HFFc6 (cell line): ENCODE measurements around the gene JAKMIP2. TPM values are rescaled to one million over a fixed set of nuclear protein-coding genes. Genes with fewer than 3 reads are reported as not detected.
"Not testable (repeated sequence)": the region's sequence is repeated elsewhere in the genome, so short reads cannot be mapped to it uniquely, and the experiment has no call there.

Experiments
- DNase-seq: peaks from one replicate; pipeline ENCODE4 v3.0.0-alpha.2; 2018
- H3K27ac Mint-ChIP-seq: 2 replicates; pipeline ENCODE4 v1.8.0; 2020; ENCODE audit warnings: mild to moderate bottlenecking, mixed read lengths
- H3K27me3 Mint-ChIP-seq: 2 replicates; pipeline ENCODE4 v1.8.0; 2021; ENCODE audit warnings: mild to moderate bottlenecking, moderate library complexity, mixed read lengths; ENCODE audit not compliant: insufficient read depth
- H3K36me3 Mint-ChIP-seq: 2 replicates; pipeline ENCODE4 v1.8.0; 2021; ENCODE audit warnings: low read depth, mixed read lengths
- H3K4me1 Mint-ChIP-seq: 2 replicates; pipeline ENCODE4 v1.8.0; 2020; ENCODE audit warnings: low read depth, mixed read lengths
- H3K4me3 Mint-ChIP-seq: 2 replicates; pipeline ENCODE4 v1.8.0; 2020; ENCODE audit warnings: mild to moderate bottlenecking, moderate library complexity, mixed read lengths
- H3K9me3 Mint-ChIP-seq: 2 replicates; pipeline ENCODE4 v1.8.0; 2020; ENCODE audit warnings: mild to moderate bottlenecking, mixed read lengths
- total RNA-seq, 6 experiments: library from RNA; stranded (reverse); fragmentation: NEBNext Ultra II Directional; extraction: Animal tissue kit (Norgen Biotek cat#: 25700); gene quantifications; 2 replicates in 1 of 6; 3 replicates in 5 of 6; pipeline ENCODE4 v1.2.3, GENCODE V29; 2021
- TF ChIP-seq, protein P1 (sequence below): fragments of 200-600 bp; sonication (generic); IDR thresholded peaks from 2 replicates; pipeline ENCODE4 v1.5.0; 2021; ENCODE audit warnings: antibody characterized with exemption, mild to moderate bottlenecking

Gene JAKMIP2
- total RNA-seq, 6 experiments from 2014 or later = not detected

DNA sequence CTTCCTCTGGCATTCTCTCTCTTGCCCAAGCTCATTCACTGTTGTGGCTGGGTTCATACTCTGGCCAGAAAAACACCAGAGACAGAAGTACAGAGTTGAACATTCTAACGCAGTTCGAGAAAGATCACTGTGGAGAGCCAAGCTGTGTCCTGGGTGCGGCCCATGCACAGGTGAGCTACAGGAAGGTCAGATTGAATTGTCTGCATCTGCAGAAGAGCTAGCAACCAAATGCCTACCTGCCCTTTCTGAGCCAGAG is 145.9 kb downstream of the JAKMIP2 start:
- DNase-seq = no peak
- H3K4me1 Mint-ChIP-seq = no peaks in the 10 kb centered on the region
- H3K27me3 Mint-ChIP-seq = peaks cover 6% of the 10 kb centered on the region; the same call in 1 of the 2 replicates
- no peak overlapping the region for H3K27ac Mint-ChIP-seq
- TF ChIP-seq, protein P1, sequence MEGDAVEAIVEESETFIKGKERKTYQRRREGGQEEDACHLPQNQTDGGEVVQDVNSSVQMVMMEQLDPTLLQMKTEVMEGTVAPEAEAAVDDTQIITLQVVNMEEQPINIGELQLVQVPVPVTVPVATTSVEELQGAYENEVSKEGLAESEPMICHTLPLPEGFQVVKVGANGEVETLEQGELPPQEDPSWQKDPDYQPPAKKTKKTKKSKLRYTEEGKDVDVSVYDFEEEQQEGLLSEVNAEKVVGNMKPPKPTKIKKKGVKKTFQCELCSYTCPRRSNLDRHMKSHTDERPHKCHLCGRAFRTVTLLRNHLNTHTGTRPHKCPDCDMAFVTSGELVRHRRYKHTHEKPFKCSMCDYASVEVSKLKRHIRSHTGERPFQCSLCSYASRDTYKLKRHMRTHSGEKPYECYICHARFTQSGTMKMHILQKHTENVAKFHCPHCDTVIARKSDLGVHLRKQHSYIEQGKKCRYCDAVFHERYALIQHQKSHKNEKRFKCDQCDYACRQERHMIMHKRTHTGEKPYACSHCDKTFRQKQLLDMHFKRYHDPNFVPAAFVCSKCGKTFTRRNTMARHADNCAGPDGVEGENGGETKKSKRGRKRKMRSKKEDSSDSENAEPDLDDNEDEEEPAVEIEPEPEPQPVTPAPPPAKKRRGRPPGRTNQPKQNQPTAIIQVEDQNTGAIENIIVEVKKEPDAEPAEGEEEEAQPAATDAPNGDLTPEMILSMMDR = no peak
- no peak overlapping the region for H3K4me3 Mint-ChIP-seq
- H3K9me3 Mint-ChIP-seq = no peaks in the 10 kb centered on the region
- H3K36me3 Mint-ChIP-seq = no peaks in the 10 kb centered on the region

GRCh38 chr5:147635882-147636728 is 146.4 kb downstream of the JAKMIP2 start:
- DNase-seq = no peak
- Mint-ChIP-seq H3K27me3 (peaks cover 11% of the 10 kb centered on the region), H3K36me3 (no peaks in the 10 kb centered on the region), H3K9me3 (no peaks in the 10 kb centered on the region), H3K4me3 (no peak overlapping the region), H3K4me1 (no peaks in the 10 kb centered on the region), H3K27ac (no peak overlapping the region)
- TF ChIP-seq, protein P1 = no peak

- H3K36me3 Mint-ChIP-seq, H3K9me3 Mint-ChIP-seq, H3K4me1 Mint-ChIP-seq, H3K4me3 Mint-ChIP-seq, DNase-seq, H3K27ac Mint-ChIP-seq: not testable (repeated sequence)
- H3K27me3 Mint-ChIP-seq = peaks cover 11% of the 10 kb centered on the region
These were observed 147.1 kb downstream of the JAKMIP2 start for GRCh38 chr5:147635439-147635838.

DNA sequence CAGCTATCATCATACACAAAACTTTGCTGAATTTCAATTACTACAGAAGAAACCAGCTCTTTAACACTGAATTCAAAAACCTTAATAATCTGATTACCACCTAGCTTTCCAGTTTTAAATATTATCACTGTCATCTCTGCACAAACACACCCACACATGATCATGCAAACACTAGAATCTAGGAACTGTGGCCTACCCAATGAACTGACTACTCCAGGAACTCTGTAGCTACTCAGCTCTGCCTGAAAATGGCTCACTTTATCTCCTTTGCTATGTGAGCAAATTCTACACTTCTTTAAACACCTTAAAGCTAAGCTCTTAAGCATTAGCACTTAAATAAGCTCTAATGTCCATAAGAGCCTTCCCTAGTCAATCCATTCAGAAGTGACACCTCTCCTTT is 149.4 kb downstream of the JAKMIP2 start:
- Mint-ChIP-seq H3K4me3 (no peak overlapping the region), H3K27ac (no peak overlapping the region), H3K27me3 (peaks cover 11% of the 10 kb centered on the region), H3K4me1 (no peaks in the 10 kb centered on the region), H3K9me3 (no peaks in the 10 kb centered on the region), H3K36me3 (no peaks in the 10 kb centered on the region)
- no peak for DNase-seq
- TF ChIP-seq, protein P1 = no peak

- Mint-ChIP-seq H3K9me3 (no peaks in the 10 kb centered on the region), H3K27me3 (peaks cover 14% of the 10 kb centered on the region), H3K4me1 (no peaks in the 10 kb centered on the region), H3K36me3 (no peaks in the 10 kb centered on the region), H3K27ac (no peak overlapping the region), H3K4me3 (no peak overlapping the region)
- DNase-seq = no peak
- TF ChIP-seq, protein P1 = no peak
These were observed 151.0 kb downstream of the JAKMIP2 start for GRCh38 chr5:147631428-147632003.

- Mint-ChIP-seq H3K4me1 (no peaks in the 10 kb centered on the region), H3K36me3 (no peaks in the 10 kb centered on the region), H3K4me3 (no peak overlapping the region), H3K9me3 (no peaks in the 10 kb centered on the region), H3K27ac (no peak overlapping the region), H3K27me3 (peaks cover 13% of the 10 kb centered on the region)
- DNase-seq = no peak
- TF ChIP-seq, protein P1 = no peak
These were observed 153.3 kb downstream of the JAKMIP2 start for GRCh38 chr5:147629196-147629595.
